DOHH2 (cell line): ENCODE results near the gene CPEB4.

Experiments
- H3F3A ChIP-seq: fragments of 200-600 bp; sonication (generic), shearing (Covaris generic); 2 replicates; pipeline ENCODE4 v1.6.0; 2016; ENCODE audit warnings: antibody characterized with exemption, mild to moderate bottlenecking; ENCODE audit not compliant: control insufficient read depth, insufficient read depth
- H3K27ac ChIP-seq: fragments of 200-600 bp; sonication (generic); 2 replicates; pipeline ENCODE4 v1.5.1; 2014; ENCODE audit warnings: low read depth, mild to moderate bottlenecking, low read length, moderate library complexity
- H3K27me3 ChIP-seq: fragments of 200-600 bp; sonication (generic); 2 replicates; pipeline ENCODE4 v1.6.1; 2014; ENCODE audit warnings: mild to moderate bottlenecking, low read length, mixed read lengths; ENCODE audit not compliant: control insufficient read depth
- H3K36me3 ChIP-seq: fragments of 200-600 bp; sonication (generic); 2 replicates; pipeline ENCODE4 v1.6.1; 2014; ENCODE audit warnings: mild to moderate bottlenecking, low read length, moderate library complexity, mixed read lengths; ENCODE audit not compliant: control insufficient read depth
- H3K4me1 ChIP-seq: fragments of 200-600 bp; sonication (generic); 2 replicates; pipeline ENCODE4 v1.6.1; 2014; ENCODE audit warnings: mild to moderate bottlenecking, low read length, mixed read lengths; ENCODE audit not compliant: control insufficient read depth
- H3K4me2 ChIP-seq: fragments of 200-600 bp; sonication (generic); 2 replicates; pipeline ENCODE4 v1.6.0; 2014; ENCODE audit warnings: mild to moderate bottlenecking, low read length, moderate library complexity
- H3K4me3 ChIP-seq: fragments of 200-600 bp; sonication (generic); 2 replicates; pipeline ENCODE4 v1.5.1; 2014; ENCODE audit warnings: mild to moderate bottlenecking, low read length, mixed read lengths
- H3K79me2 ChIP-seq: fragments of 200-600 bp; sonication (generic); 2 replicates; pipeline ENCODE4 v1.6.1; 2014; ENCODE audit warnings: mild to moderate bottlenecking, low read length, mixed read lengths; ENCODE audit not compliant: control insufficient read depth
- H3K9me2 ChIP-seq: fragments of 200-600 bp; sonication (generic); replicated peaks from 2 replicates; pipeline ENCODE4 v1.6.1; 2014; ENCODE audit warnings: mild to moderate bottlenecking, low read length, mixed read lengths; ENCODE audit not compliant: control insufficient read depth
- H3K9me3 ChIP-seq: fragments of 200-600 bp; sonication (generic); 2 replicates; pipeline ENCODE4 v1.6.1; 2014; ENCODE audit warnings: antibody characterized with exemption, low read length, mixed read lengths; ENCODE audit not compliant: control insufficient read depth, insufficient read depth
- H4K20me1 ChIP-seq: fragments of 200-600 bp; sonication (generic); 2 replicates; pipeline ENCODE4 v1.6.0; 2014; ENCODE audit warnings: low read depth, mild to moderate bottlenecking, antibody characterized with exemption, low read length, moderate library complexity; ENCODE audit not compliant: control insufficient read depth, insufficient read depth
- CTCF ChIP-seq: fragments of 200-600 bp; sonication (generic); IDR thresholded peaks from one replicate; pipeline ENCODE4 v1.5.1; 2014; ENCODE audit warnings: antibody characterized with exemption, mild to moderate bottlenecking, low read depth, low read length; ENCODE audit not compliant: poor library complexity, severe bottlenecking
- EZH2phosphoT487 ChIP-seq: fragments of 200-600 bp; sonication (generic); IDR thresholded peaks from 2 replicates; pipeline ENCODE4 v1.6.1; 2017; ENCODE audit warnings: borderline replicate concordance, mild to moderate bottlenecking, antibody characterized with exemption, low read length, moderate library complexity, mixed read lengths

CPEB4 gene

GRCh38 chr5:173895401-173896165 lies 7.4 kb downstream of the CPEB4 start:
- Histone ChIP-seq H3K4me1 (peaks cover 47% of the 10 kb centered on the region), H4K20me1 (no peaks in the 10 kb centered on the region), H3K27ac (no peak overlapping the region), H3K4me3 (no peak overlapping the region; the same call in 1 of the 2 replicates), H3K4me2 (peak overlapping the region; percentile 38), H3F3A (peaks cover 2% of the 10 kb centered on the region; the same call in 1 of the 2 replicates), H3K9me2 (no peaks in the 10 kb centered on the region), H3K79me2 (peaks cover 31% of the 10 kb centered on the region; the same call in 1 of the 2 replicates), H3K9me3 (no peaks in the 10 kb centered on the region), H3K27me3 (no peaks in the 10 kb centered on the region), H3K36me3 (no peaks in the 10 kb centered on the region)
- TF ChIP-seq EZH2phosphoT487, result no peak
- no peak for TF ChIP-seq CTCF

GRCh38 chr5:173896631-173897030 lies 8.5 kb downstream of the CPEB4 start:
- Histone ChIP-seq H3F3A (no peaks in the 10 kb centered on the region; the same call in 1 of the 2 replicates), H3K79me2 (peaks cover 31% of the 10 kb centered on the region; the same call in 1 of the 2 replicates), H3K4me3 (no peak overlapping the region), H4K20me1 (no peaks in the 10 kb centered on the region), H3K9me2 (no peaks in the 10 kb centered on the region), H3K9me3 (no peaks in the 10 kb centered on the region), H3K4me2 (no peak overlapping the region), H3K4me1 (peaks cover 46% of the 10 kb centered on the region), H3K27ac (no peak overlapping the region), H3K36me3 (no peaks in the 10 kb centered on the region), H3K27me3 (no peaks in the 10 kb centered on the region)
- TF ChIP-seq EZH2phosphoT487, result no peak
- TF ChIP-seq CTCF, result no peak

GRCh38 chr5:173901705-173902104 lies 13.6 kb downstream of the CPEB4 start:
- no peaks in the 10 kb centered on the region for H3K36me3 ChIP-seq
- peaks cover 11% of the 10 kb centered on the region for H3K79me2 ChIP-seq
- no peak overlapping the region for H3K4me3 ChIP-seq
- TF ChIP-seq EZH2phosphoT487 (no peak), CTCF (no peak)
- no peak overlapping the region for H3K4me2 ChIP-seq
- peaks cover 9% of the 10 kb centered on the region for H3F3A ChIP-seq
- peaks cover 46% of the 10 kb centered on the region for H3K4me1 ChIP-seq
- H4K20me1 ChIP-seq, result no peaks in the 10 kb centered on the region
- H3K9me2 ChIP-seq, result no peaks in the 10 kb centered on the region
- no peaks in the 10 kb centered on the region for H3K27me3 ChIP-seq
- H3K27ac ChIP-seq, result no peak overlapping the region
- no peaks in the 10 kb centered on the region for H3K9me3 ChIP-seq
